H1 (cell line): ENCODE data around the gene TSPAN9. TPM values are rescaled to one million over a fixed set of nuclear protein-coding genes. Genes with fewer than 3 reads are reported as not detected.

Experiments
- CTCF ChIA-PET: fragments of 300-600 bp; sonication (Branson Sonifier 250); formaldehyde crosslinking; loops from one replicate; lab custom pipeline; 2021; ENCODE audit not compliant: partially characterized antibody; lab: Charles Lee
- POLR2A ChIA-PET: fragments of 300-600 bp; sonication (Branson Sonifier 250); formaldehyde crosslinking; loops from one replicate; lab custom pipeline; 2021; ENCODE audit warnings: inconsistent platforms; ENCODE audit not compliant: partially characterized antibody; lab: Charles Lee
- DNase-seq, 2 experiments: peaks; one replicate each; pipeline versions ENCODE4 v3.0.0 to v3.0.0-alpha.2; 2010 to 2022; ENCODE audit warnings: low spot score in 2 of 2, low read depth in 1 of 2, mixed read lengths in 1 of 2
- FAIRE-seq: peaks from 2 replicates; lab custom pipeline; 2011; peaks lifted over from hg19 to GRCh38; lab: Jason Lieb, UNC
- H2AFZ ChIP-seq: 2 replicates; pipeline ENCODE4 v1.8.1; 2012; ENCODE audit warnings: low read length, inconsistent platforms
- H2AK5ac ChIP-seq: 2 replicates; pipeline ENCODE4 v1.6.1; 2013; ENCODE audit warnings: low read depth, low read length
- H2BK120ac ChIP-seq: replicated peaks from 2 replicates; pipeline ENCODE3; 2013; ENCODE audit warnings: low read depth, low read length, inconsistent platforms
- H2BK12ac ChIP-seq: 2 replicates; pipeline ENCODE4 v1.6.1; 2013; ENCODE audit warnings: low read depth, low read length
- H2BK15ac ChIP-seq: 2 replicates; pipeline ENCODE4 v1.6.1; 2013; ENCODE audit warnings: low read length
- H2BK20ac ChIP-seq: 2 replicates; pipeline ENCODE4 v1.6.1; 2013; ENCODE audit warnings: low read length
- H2BK5ac ChIP-seq: 2 replicates; pipeline ENCODE4 v1.6.1; 2013; ENCODE audit warnings: low read depth, low read length
- H3K14ac ChIP-seq: 2 replicates; pipeline ENCODE4 v1.6.1; 2013; ENCODE audit warnings: inconsistent platforms; ENCODE audit not compliant: insufficient read length
- H3K18ac ChIP-seq: 2 replicates; pipeline ENCODE4 v1.6.1; 2013; ENCODE audit warnings: low read length; ENCODE audit errors: extremely low read depth
- H3K23ac ChIP-seq: 2 replicates; pipeline ENCODE4 v1.6.1; 2013; ENCODE audit warnings: inconsistent platforms; ENCODE audit not compliant: insufficient read length
- H3K23me2 ChIP-seq: 2 replicates; pipeline ENCODE4 v1.6.1; 2013; ENCODE audit warnings: low read depth, low read length
- H3K27ac ChIP-seq: 2 replicates; pipeline ENCODE4 v1.6.1; 2011; ENCODE audit warnings: low read depth, low read length, inconsistent platforms
- H3K27me3 ChIP-seq, 4 experiments: replicated peaks in 1 of 4; 1 replicate in 1 of 4; 2 replicates in 3 of 4; pipeline versions ENCODE4 v1.6.1 to v1.8.1; 2011 to 2013; ENCODE audit warnings: low read length in 3 of 4, mild to moderate bottlenecking in 3 of 4, inconsistent platforms in 2 of 4, mixed read lengths in 2 of 4, moderate library complexity in 1 of 4; ENCODE audit not compliant: control insufficient read depth in 3 of 4, insufficient read depth in 3 of 4; ENCODE audit errors: extremely low read depth in 1 of 4
- H3K36me3 ChIP-seq, 4 experiments: 2 replicates each; pipeline versions ENCODE4 v1.6.1 to v1.8.1; 2011 to 2013; ENCODE audit warnings: mild to moderate bottlenecking in 4 of 4, low read length in 3 of 4, moderate library complexity in 2 of 4, control low read depth in 1 of 4, inconsistent platforms in 1 of 4; ENCODE audit not compliant: insufficient read depth in 4 of 4, control insufficient read depth in 2 of 4
- H3K4ac ChIP-seq: replicated peaks from 2 replicates; pipeline ENCODE3; 2013; ENCODE audit warnings: low read length, low read depth, mixed read lengths, inconsistent platforms; ENCODE audit not compliant: insufficient read length
- H3K4me1 ChIP-seq, 4 experiments: replicated peaks in 1 of 4; 1 replicate in 1 of 4; 2 replicates in 3 of 4; pipeline versions ENCODE4 v1.6.1 to v1.8.1; 2011 to 2013; ENCODE audit warnings: low read length in 3 of 4, inconsistent platforms in 2 of 4, mixed read lengths in 1 of 4; ENCODE audit not compliant: insufficient read depth in 4 of 4, control insufficient read depth in 3 of 4
- H3K4me2 ChIP-seq, 2 experiments: 2 replicates each; pipeline versions ENCODE4 v1.6.1 to v1.8.1; 2011 to 2013; ENCODE audit warnings: low read depth in 2 of 2, low read length in 2 of 2, control low read depth in 1 of 2, inconsistent platforms in 1 of 2, mild to moderate bottlenecking in 1 of 2; ENCODE audit not compliant: insufficient read depth in 1 of 2
- H3K4me3 ChIP-seq, 4 experiments: fragments of 200-600, 300-600 bp in 1 of 4; sonication (generic), shearing (Covaris generic), sonication (Bioruptor Twin) in 1 of 4; 2 replicates each; pipeline versions ENCODE4 v1.5.1 to v1.8.1; 2011 to 2016; ENCODE audit warnings: low read length in 4 of 4, low read depth in 3 of 4, control low read depth in 2 of 4, inconsistent platforms in 2 of 4, mild to moderate bottlenecking in 2 of 4, mixed read lengths in 1 of 4, moderate library complexity in 1 of 4; ENCODE audit not compliant: insufficient read depth in 2 of 4; ENCODE audit errors: extremely low read depth in 1 of 4
- H3K56ac ChIP-seq: replicated peaks from 2 replicates; pipeline ENCODE3; 2013; ENCODE audit warnings: low read depth, mild to moderate bottlenecking, mixed read lengths, low read length, inconsistent platforms; ENCODE audit not compliant: insufficient read length
- H3K79me1 ChIP-seq: 2 replicates; pipeline ENCODE4 v1.6.1; 2013; ENCODE audit warnings: low read depth, low read length, control low read depth
- H3K79me2 ChIP-seq, 2 experiments: 2 replicates each; pipeline versions ENCODE4 v1.6.1 to v1.8.1; 2012 to 2013; ENCODE audit warnings: low read length in 2 of 2, mild to moderate bottlenecking in 2 of 2, inconsistent platforms in 1 of 2; ENCODE audit not compliant: insufficient read depth in 2 of 2, control insufficient read depth in 1 of 2
- H3K9ac ChIP-seq, 4 experiments: replicated peaks in 1 of 4; 1 replicate in 1 of 4; 2 replicates in 3 of 4; pipeline versions ENCODE4 v1.6.1 to v1.8.1; 2011 to 2013; ENCODE audit warnings: low read depth in 3 of 4, low read length in 3 of 4, control low read depth in 2 of 4, mild to moderate bottlenecking in 2 of 4, moderate library complexity in 2 of 4, inconsistent platforms in 1 of 4; ENCODE audit errors: extremely low read depth in 1 of 4
- H3K9me3 ChIP-seq, 2 experiments: 2 replicates each; pipeline versions ENCODE4 v1.6.1 to v1.8.1; 2012 to 2013; ENCODE audit warnings: mild to moderate bottlenecking in 2 of 2, moderate library complexity in 2 of 2, control low read depth in 1 of 2, inconsistent platforms in 1 of 2, low read depth in 1 of 2, low read length in 1 of 2, mixed read lengths in 1 of 2; ENCODE audit not compliant: insufficient read depth in 2 of 2
- H4K20me1 ChIP-seq, 2 experiments: replicated peaks in 1 of 2; 2 replicates each; pipeline versions ENCODE3 to v1.8.1; 2011 to 2013; ENCODE audit warnings: inconsistent platforms in 2 of 2, low read length in 2 of 2, mild to moderate bottlenecking in 1 of 2; ENCODE audit not compliant: insufficient read depth in 2 of 2, control insufficient read depth in 1 of 2
- H4K5ac ChIP-seq: 2 replicates; pipeline ENCODE4 v1.6.1; 2013; ENCODE audit warnings: low read length, low read depth, mixed read lengths, inconsistent platforms; ENCODE audit not compliant: insufficient read length
- H4K8ac ChIP-seq: 2 replicates; pipeline ENCODE4 v1.8.0; 2013; ENCODE audit warnings: mild to moderate bottlenecking, moderate library complexity, low read length, inconsistent platforms; ENCODE audit not compliant: insufficient read depth; ENCODE audit errors: extremely low read depth
- H4K91ac ChIP-seq: replicated peaks from 2 replicates; pipeline ENCODE3; 2013; ENCODE audit warnings: low read length, mixed read lengths, inconsistent platforms; ENCODE audit not compliant: insufficient read length
- SP4 ChIP-seq: IDR thresholded peaks from 2 replicates; pipeline ENCODE4 v1.6.1; 2012; ENCODE audit warnings: low read length, inconsistent platforms
- WGBS, 2 experiments: shearing (Covaris generic) in 1 of 2; methylation state at CpG; one replicate each; pipeline versions ENCODE4 v1.1.6 to v1.1.7; 2013 to 2015; ENCODE audit warnings: low lambda C conversion rate in 2 of 2, mixed read lengths in 2 of 2, inconsistent platforms in 1 of 2, low coverage in 1 of 2, missing lambda C conversion rate in 1 of 2; ENCODE audit not compliant: insufficient replicate concordance in 2 of 2, insufficient coverage in 1 of 2, insufficient read length in 1 of 2; ENCODE audit errors: extremely low coverage in 1 of 2, missing lambda C conversion rate in 1 of 2; 5-methylcytosine and 5-hydroxymethylcytosine counted together
- polyA plus RNA-seq, 7 experiments: library from polyadenylated mRNA; depleted of rRNA in 3 of 7; stranded (reverse) in 5 of 7; unstranded in 2 of 7; fragments of >200 nt in 5 of 7; fragments of 200-250 nt in 2 of 7; gene quantifications; 1 replicate in 5 of 7; 2 replicates in 1 of 7; 4 replicates in 1 of 7; pipeline versions ENCODE4 v1.2.1 to v1.2.3, GENCODE V29; 2011 to 2013; ENCODE audit warnings: missing spikeins in 2 of 7, mixed read lengths in 2 of 7
- total RNA-seq: library from RNA; stranded (reverse); fragmentation: NEBNext Ultra II Directional; extraction: Animal tissue kit (Norgen Biotek cat#: 25700); gene quantifications from 2 replicates; pipeline ENCODE4 v1.2.1, GENCODE V29; 2021

TSPAN9 gene
- total and polyA plus RNA-seq, 2 of the 8 experiments (the other 6 are each of a cell fraction or from before 2014, with no cell fraction given) = 11.5 to 29.1 TPM

DNA sequence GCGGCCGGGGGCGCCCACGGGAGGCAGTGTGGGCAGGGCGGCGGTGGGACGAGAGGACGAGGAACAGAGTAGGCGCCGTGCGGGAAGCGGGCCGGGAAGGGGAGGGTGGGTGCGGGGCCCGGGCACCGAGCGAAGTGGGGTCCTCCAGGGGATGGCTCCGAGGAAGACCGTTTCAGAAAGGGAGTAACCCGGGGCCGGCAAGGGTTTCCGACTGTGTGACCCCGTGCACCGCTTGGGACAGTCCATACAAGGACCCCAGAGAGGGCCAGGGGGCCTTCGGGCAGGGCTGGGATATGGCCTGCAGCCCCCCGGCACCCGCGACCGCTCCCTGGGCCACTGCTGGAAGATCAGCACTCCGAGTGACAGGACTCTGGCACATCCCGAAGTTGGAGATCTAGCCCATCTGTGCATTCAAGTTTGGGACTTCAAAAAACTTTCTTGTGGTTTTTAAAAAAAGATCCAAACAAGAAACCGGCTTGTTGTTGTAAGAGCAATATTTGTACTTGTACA lies 448 bp downstream of the TSPAN9 start:
- DNase-seq = peak in 1 of 2 experiments; percentile 65
- Histone ChIP-seq H4K20me1 (no peaks in the 10 kb centered on the region), H2BK15ac (no peak overlapping the region), H3K27me3 (peaks cover 0 to 23% (median 8%) of the 10 kb centered on the region in 4 experiments; a peak in 3 of 7 replicates), H3K23ac (no peak overlapping the region), H2BK5ac (no peak overlapping the region), H3K18ac (no peak overlapping the region), H2BK20ac (no peak overlapping the region), H3K9ac (peak overlapping the region in 1 of 4 experiments; percentile 53; a peak in 2 of 7 replicates), H3K9me3 (no peaks in the 10 kb centered on the region), H3K4ac (no peak overlapping the region), H3K4me1 (peaks cover 0 to 12% (median 3%) of the 10 kb centered on the region in 4 experiments; a peak in 3 of 7 replicates), H3K79me2 (no peaks in the 10 kb centered on the region), H2AK5ac (no peak overlapping the region), H3K36me3 (no peaks in the 10 kb centered on the region), H3K23me2 (peaks cover 4% of the 10 kb centered on the region; the same call in 1 of the 2 replicates), H3K56ac (no peak overlapping the region), H3K14ac (no peak overlapping the region), H3K4me3 (peak overlapping the region; percentile 65 to 73 (median 66)), H4K8ac (no peak overlapping the region), H3K79me1 (0 out of 2 replicates have a peak, but pooled peaks cover 3% of the 10 kb centered on the region), H4K5ac (no peak overlapping the region), H3K27ac (no peak overlapping the region), H2AFZ (no peak overlapping the region), H2BK120ac (no peak overlapping the region), H2BK12ac (no peak overlapping the region), H4K91ac (no peak overlapping the region), H3K4me2 (peak overlapping the region; percentile 66 to 70)
- ChIA-PET POLR2A (interaction anchor here (1.2 to 1.3 kb wide), 2 partner anchors 13 to 122 kb away, joined by 3 read pairs; no protein-coding TSS in a partner anchor), CTCF (interaction anchor here (1.0 to 1.7 kb wide), 3 partner anchors 9 to 57 kb away, joined by 3 to 7 read pairs (median 4); no protein-coding TSS in a partner anchor)
- FAIRE-seq = no peak
- 11% methylated on average over 10 of the region's 32 CpGs; no CpG with 5 or more reads in 1 of the 2 experiments for WGBS, 2 experiments
- no peak for TF ChIP-seq SP4
